Globus pallidus (tissue), 1 donor: Measurements from ENCODE around the gene SRPX.

ENCODE experiments used
- DNase-seq: peaks from one replicate; pipeline ENCODE4 v3.0.0-alpha.2; 2015; ENCODE audit warnings: low spot score

Gene SRPX

GRCh38 chrX:38211891-38212635 is 8.6 kb downstream of the SRPX start:
- no peak for DNase-seq

GRCh38 chrX:38206542-38206941 is 14.1 kb downstream of the SRPX start:
- peak; percentile 54 for DNase-seq

GRCh38 chrX:38206036-38206435 is 14.6 kb downstream of the SRPX start:
- no peak for DNase-seq

- DNase-seq, result no peak
These were observed 15.6 kb downstream of the SRPX start for GRCh38 chrX:38205039-38205438.

- DNase-seq, result peak; percentile 35
These were observed 28.5 kb downstream of the SRPX start for GRCh38 chrX:38192007-38192810.

GRCh38 chrX:38189431-38190250 is 31.0 kb downstream of the SRPX start:
- DNase-seq, result no peak

- no peak for DNase-seq
These were observed 37.1 kb downstream of the SRPX start for GRCh38 chrX:38183596-38183995.

- no peak for DNase-seq
These were observed 39.3 kb downstream of the SRPX start for GRCh38 chrX:38181357-38181756.

- DNase-seq, result no peak
These were observed 42.3 kb downstream of the SRPX start for GRCh38 chrX:38178396-38178795.

- DNase-seq, result no peak
These were observed 45.5 kb downstream of the SRPX start for GRCh38 chrX:38175139-38175538.

GRCh38 chrX:38172596-38172995 is 48.1 kb downstream of the SRPX start:
- DNase-seq, result no peak

- no peak for DNase-seq
These were observed 50.1 kb downstream of the SRPX start for GRCh38 chrX:38170556-38170955.

GRCh38 chrX:38166478-38167083 is 54.1 kb downstream of the SRPX start:
- no peak for DNase-seq

- DNase-seq, result no peak
These were observed 55.6 kb downstream of the SRPX start for GRCh38 chrX:38165023-38165422.

GRCh38 chrX:38163193-38163592 is 57.5 kb downstream of the SRPX start:
- DNase-seq, result no peak

- no peak for DNase-seq
These were observed 63.8 kb downstream of the SRPX start for GRCh38 chrX:38156838-38157237.

- DNase-seq, result peak; percentile 9
These were observed 65.9 kb downstream of the SRPX start for GRCh38 chrX:38154818-38155217.

- no peak for DNase-seq
These were observed 66.3 kb downstream of the SRPX start for GRCh38 chrX:38154340-38154739.

- DNase-seq, result no peak
These were observed 69.2 kb downstream of the SRPX start for GRCh38 chrX:38151441-38151840.

- no peak for DNase-seq
These were observed 69.7 kb downstream of the SRPX start for GRCh38 chrX:38150993-38151392.

GRCh38 chrX:38149016-38149415 is 71.7 kb downstream of the SRPX start:
- DNase-seq, result no peak

- DNase-seq, result no peak
These were observed 78.1 kb downstream of the SRPX start for GRCh38 chrX:38142610-38143009.
